ENCODE results near the gene NBAS. TPM values are rescaled to one million over a fixed set of nuclear protein-coding genes. Genes with fewer than 3 reads are reported as not detected.
"Not testable (repeated sequence)": the region's sequence is repeated elsewhere in the genome, so short reads cannot be mapped to it uniquely, and the experiment has no call there.

NBAS gene
- total RNA-seq, 1 experiment from 2014 or later: 19.7 TPM

DNA sequence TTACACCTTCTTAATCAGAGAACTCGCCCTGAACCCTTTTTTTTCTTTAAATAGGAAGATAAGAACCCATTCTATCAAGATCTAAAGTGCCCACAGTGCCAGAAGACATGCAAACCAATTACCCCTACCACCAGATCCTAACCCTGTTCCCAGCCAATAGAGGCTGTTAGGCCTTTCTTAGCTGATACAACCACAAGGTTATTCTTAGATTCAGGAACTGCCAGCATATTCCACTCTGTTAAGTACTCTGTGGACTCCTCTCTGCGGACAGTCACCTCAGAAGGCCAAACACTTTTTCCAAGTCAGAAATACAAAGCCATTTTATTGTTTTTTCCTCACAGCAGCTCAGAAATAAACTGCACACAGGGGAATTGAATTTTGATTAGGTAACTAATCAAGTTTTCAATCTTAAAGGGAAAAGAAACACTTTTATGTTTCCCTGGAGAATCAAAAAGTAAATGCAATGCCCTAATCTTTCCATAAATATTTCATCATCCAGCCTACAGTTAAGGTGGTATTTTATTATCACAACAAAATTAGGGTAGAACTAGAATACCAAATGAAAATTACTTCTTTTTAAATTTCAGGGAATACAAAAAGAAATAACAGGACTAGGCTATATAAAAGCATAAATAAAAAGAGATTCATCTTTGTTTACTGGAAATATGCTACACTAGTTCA lies 111.4 kb downstream of the NBAS start:
- no peak for DNase-seq (ENCODE audit: low read depth)
- in situ Hi-C loops (cut with HindIII; ENCODE audit: low pct_unique_long_range_greater_than_20kb, low sequenced_read_pairs): no loop called here

- in situ Hi-C loops (cut with HindIII; ENCODE audit: low pct_unique_long_range_greater_than_20kb, low sequenced_read_pairs): no loop called here
- no peak for DNase-seq (ENCODE audit: low read depth)
Observed at GRCh38 chr2:15448250-15448839, 112.8 kb downstream of the NBAS start.

- in situ Hi-C loops (cut with HindIII; ENCODE audit: low pct_unique_long_range_greater_than_20kb, low sequenced_read_pairs): no loop called here
- no peak for DNase-seq (ENCODE audit: low read depth)
Observed at GRCh38 chr2:15447381-15447780, 113.8 kb downstream of the NBAS start.

- no peak for DNase-seq (ENCODE audit: low read depth)
- in situ Hi-C loops (cut with HindIII; ENCODE audit: low pct_unique_long_range_greater_than_20kb, low sequenced_read_pairs): no loop called here
Observed at GRCh38 chr2:15446961-15447360, 114.2 kb downstream of the NBAS start.

- in situ Hi-C loops (cut with HindIII; ENCODE audit: low pct_unique_long_range_greater_than_20kb, low sequenced_read_pairs): no loop called here
- no peak for DNase-seq (ENCODE audit: low read depth)
Observed at GRCh38 chr2:15445891-15446562, 115.1 kb downstream of the NBAS start.

- in situ Hi-C loops (cut with HindIII; ENCODE audit: low pct_unique_long_range_greater_than_20kb, low sequenced_read_pairs); DNase-seq (ENCODE audit: low read depth): not testable (repeated sequence)
Observed at GRCh38 chr2:15439768-15440524, 121.2 kb downstream of the NBAS start.

- DNase-seq (ENCODE audit: low read depth); in situ Hi-C loops (cut with HindIII; ENCODE audit: low pct_unique_long_range_greater_than_20kb, low sequenced_read_pairs): not testable (repeated sequence)
Observed at GRCh38 chr2:15439366-15439765, 121.8 kb downstream of the NBAS start.

- DNase-seq (ENCODE audit: low read depth): no peak
- in situ Hi-C loops (cut with HindIII; ENCODE audit: low pct_unique_long_range_greater_than_20kb, low sequenced_read_pairs): no loop called here
Observed at GRCh38 chr2:15436195-15436594, 124.9 kb downstream of the NBAS start.

DNA sequence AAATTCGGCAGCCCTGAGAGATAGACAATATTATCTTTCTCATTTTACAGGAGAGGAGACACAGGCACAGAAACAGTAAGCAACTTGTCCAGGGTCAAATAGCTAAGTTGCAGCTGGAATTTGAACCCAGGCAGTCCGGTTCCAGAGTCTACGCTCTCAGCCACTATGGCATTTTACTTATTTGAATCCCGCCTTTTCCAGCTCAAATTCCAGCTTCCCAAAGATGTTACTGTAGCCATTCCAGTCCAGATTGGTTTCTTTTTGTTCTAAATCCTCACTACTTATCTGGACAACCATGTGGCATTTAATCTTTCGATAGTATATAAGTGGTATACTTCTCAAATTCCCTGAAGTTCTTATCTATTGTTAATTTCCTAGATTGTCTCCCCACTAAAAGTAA lies 125.7 kb downstream of the NBAS start:
- in situ Hi-C loops (cut with HindIII; ENCODE audit: low pct_unique_long_range_greater_than_20kb, low sequenced_read_pairs): no loop called here

GRCh38 chr2:15432642-15433256 lies 128.4 kb downstream of the NBAS start:
- in situ Hi-C loops (cut with HindIII; ENCODE audit: low pct_unique_long_range_greater_than_20kb, low sequenced_read_pairs): no loop called here
- DNase-seq (ENCODE audit: low read depth): no peak

More for the DNA sequence above, 125.7 kb downstream of the NBAS start:
- no peak for DNase-seq (ENCODE audit: low read depth)

GRCh38 chr2:15429032-15429431 lies 132.1 kb downstream of the NBAS start:
- in situ Hi-C loops (cut with HindIII; ENCODE audit: low pct_unique_long_range_greater_than_20kb, low sequenced_read_pairs): no loop called here
- DNase-seq (ENCODE audit: low read depth): no peak

GRCh38 chr2:15427987-15428386 lies 133.1 kb downstream of the NBAS start:
- in situ Hi-C loops (cut with HindIII; ENCODE audit: low pct_unique_long_range_greater_than_20kb, low sequenced_read_pairs): no loop called here
- DNase-seq (ENCODE audit: low read depth): no peak

- in situ Hi-C loops (cut with HindIII; ENCODE audit: low pct_unique_long_range_greater_than_20kb, low sequenced_read_pairs): no loop called here
- DNase-seq (ENCODE audit: low read depth): no peak
Observed at GRCh38 chr2:15426606-15427005, 134.5 kb downstream of the NBAS start.

DNA sequence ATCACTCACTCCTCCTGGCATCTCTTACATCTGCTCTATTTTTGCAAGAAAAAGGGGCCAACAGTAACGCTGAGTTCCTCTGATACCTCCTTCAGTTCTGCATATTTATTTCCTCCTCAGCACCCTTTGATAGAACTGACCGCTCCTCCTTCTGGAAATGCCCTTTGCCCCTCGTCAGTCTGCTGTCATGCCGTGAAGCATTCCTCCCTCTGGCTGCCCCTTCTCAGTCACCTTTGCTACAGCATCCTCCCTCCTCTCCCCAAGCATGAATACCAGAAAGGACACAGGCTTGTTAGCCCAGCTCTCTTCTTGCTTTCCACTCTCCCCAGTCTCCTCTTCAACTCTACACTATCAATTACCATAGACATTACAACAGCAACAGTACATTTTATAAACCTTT lies 135.4 kb downstream of the NBAS start:
- in situ Hi-C loops (cut with HindIII; ENCODE audit: low pct_unique_long_range_greater_than_20kb, low sequenced_read_pairs): no loop called here
- DNase-seq (ENCODE audit: low read depth): no peak

DNA sequence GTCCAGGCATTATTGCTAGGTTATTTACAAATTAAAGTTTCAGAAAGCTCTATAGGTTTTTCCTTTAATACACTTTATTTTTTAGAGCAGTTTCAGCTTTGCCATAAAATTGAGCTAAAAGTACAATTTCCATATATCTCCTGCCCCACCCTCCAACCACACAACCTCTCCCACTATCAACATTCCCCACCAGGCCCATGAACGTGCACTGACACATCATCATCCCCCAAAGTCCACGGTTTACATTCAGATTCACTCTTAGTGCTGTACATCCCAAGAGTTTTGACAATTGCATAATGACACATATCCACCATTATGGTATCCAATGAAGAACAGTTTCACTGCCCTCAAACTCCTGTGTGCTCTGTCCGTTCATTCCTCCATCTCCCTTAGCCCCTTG lies 139.4 kb downstream of the NBAS start:
- in situ Hi-C loops (cut with HindIII; ENCODE audit: low pct_unique_long_range_greater_than_20kb, low sequenced_read_pairs): no loop called here
- DNase-seq (ENCODE audit: low read depth): no peak

- DNase-seq (ENCODE audit: low read depth): no peak
- in situ Hi-C loops (cut with HindIII; ENCODE audit: low pct_unique_long_range_greater_than_20kb, low sequenced_read_pairs): no loop called here
Observed at GRCh38 chr2:15415748-15416147, 145.4 kb downstream of the NBAS start.

DNA sequence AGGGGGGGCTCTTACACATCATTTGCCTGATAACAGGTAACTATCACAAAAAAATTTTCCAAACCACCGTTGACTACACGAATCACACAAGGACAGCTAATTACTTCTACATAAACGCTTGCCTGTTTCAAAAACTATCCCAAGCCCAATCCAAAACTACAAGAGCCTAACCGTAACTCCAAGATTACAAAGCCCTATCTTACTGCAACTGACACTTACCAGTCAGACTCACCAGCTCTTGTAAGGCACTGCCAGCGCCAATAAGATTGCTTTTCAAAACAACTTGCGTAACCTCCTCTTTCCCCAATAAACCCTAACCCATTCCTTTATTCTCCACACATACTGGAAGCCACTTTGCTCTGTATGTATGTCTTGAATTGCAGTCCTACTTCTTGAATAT lies 148.4 kb downstream of the NBAS start:
- in situ Hi-C loops (cut with HindIII; ENCODE audit: low pct_unique_long_range_greater_than_20kb, low sequenced_read_pairs): no loop called here

DNA sequence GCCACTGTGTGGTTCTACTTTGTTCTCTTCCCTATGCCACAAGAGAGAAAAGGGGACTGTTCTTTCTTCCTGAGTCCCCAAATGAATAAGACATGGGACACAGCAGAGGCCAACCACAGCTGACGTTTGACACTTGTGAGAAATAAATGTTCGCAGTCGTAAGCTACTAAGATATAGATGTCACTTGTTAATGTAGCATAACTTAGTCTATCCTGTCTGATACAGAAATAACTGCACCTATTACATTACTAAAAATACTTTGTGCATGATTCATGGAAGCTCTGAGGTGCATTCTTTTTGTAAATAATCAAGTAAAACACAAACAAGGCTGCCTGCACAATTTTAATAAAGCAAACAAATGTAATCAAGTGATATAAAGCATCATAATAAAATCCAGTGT lies 148.8 kb downstream of the NBAS start:
- no peak for DNase-seq (ENCODE audit: low read depth)
- in situ Hi-C loops (cut with HindIII; ENCODE audit: low pct_unique_long_range_greater_than_20kb, low sequenced_read_pairs): no loop called here

More for the DNA sequence above, 148.4 kb downstream of the NBAS start:
- DNase-seq (ENCODE audit: low read depth): no peak

DNA sequence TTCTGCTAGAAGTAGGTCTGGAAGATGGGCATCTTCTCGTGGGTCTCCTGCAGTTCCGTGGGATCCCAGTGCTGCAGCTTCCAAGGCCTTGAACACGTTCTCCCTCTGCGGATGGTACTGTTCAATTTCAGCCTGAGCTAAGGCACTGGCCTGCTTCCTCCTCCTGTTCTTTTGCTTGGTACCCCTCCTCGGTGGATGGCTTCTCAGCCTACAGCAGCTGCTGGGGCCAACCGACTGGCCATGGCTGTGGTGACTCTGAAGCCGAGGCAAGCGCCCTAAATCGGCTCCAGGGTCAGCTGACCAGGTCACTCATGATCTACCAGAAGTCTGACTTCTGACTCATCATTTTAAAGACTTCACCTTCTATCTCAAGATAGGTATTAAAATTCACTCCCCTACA lies 150.2 kb downstream of the NBAS start:
- in situ Hi-C loops (cut with HindIII; ENCODE audit: low pct_unique_long_range_greater_than_20kb, low sequenced_read_pairs): no loop called here
- no peak for DNase-seq (ENCODE audit: low read depth)

Measured in Caki2 (cell line).